IPS-15b (cell line): ENCODE measurements around the gene PITRM1.

Experiments used
- H3K27me3 ChIP-seq: one replicate; pipeline ENCODE4 v1.6.1; 2013; ENCODE audit warnings: low read length; ENCODE audit not compliant: control insufficient read depth, insufficient read depth
- H3K36me3 ChIP-seq: one replicate; pipeline ENCODE4 v1.6.1; 2013; ENCODE audit warnings: low read length; ENCODE audit not compliant: control insufficient read depth, insufficient read depth
- H3K4me1 ChIP-seq: one replicate; pipeline ENCODE4 v1.6.1; 2013; ENCODE audit warnings: mild to moderate bottlenecking, low read length; ENCODE audit not compliant: control insufficient read depth, insufficient read depth
- H3K4me3 ChIP-seq: one replicate; pipeline ENCODE4 v1.5.1; 2013; ENCODE audit warnings: low read depth, low read length
- H3K9ac ChIP-seq: one replicate; pipeline ENCODE4 v1.6.1; 2013; ENCODE audit warnings: low read depth, mild to moderate bottlenecking, low read length
- H3K9me3 ChIP-seq: one replicate; pipeline ENCODE4 v1.6.1; 2013; ENCODE audit warnings: mild to moderate bottlenecking, low read length; ENCODE audit not compliant: control insufficient read depth, insufficient read depth

PITRM1 gene

GRCh38 chr10:3208481-3209406 lies 36.2 kb upstream of the PITRM1 start:
- H3K4me3 ChIP-seq, result no peak overlapping the region
- no peaks in the 10 kb centered on the region for H3K36me3 ChIP-seq
- no peaks in the 10 kb centered on the region for H3K9me3 ChIP-seq
- H3K4me1 ChIP-seq, result no peaks in the 10 kb centered on the region
- H3K27me3 ChIP-seq, result no peaks in the 10 kb centered on the region
- no peak overlapping the region for H3K9ac ChIP-seq

GRCh38 chr10:3207351-3207750 lies 34.8 kb upstream of the PITRM1 start:
- H3K4me1 ChIP-seq, result no peaks in the 10 kb centered on the region
- H3K4me3 ChIP-seq, result no peak overlapping the region
- no peaks in the 10 kb centered on the region for H3K36me3 ChIP-seq
- no peak overlapping the region for H3K9ac ChIP-seq
- no peaks in the 10 kb centered on the region for H3K27me3 ChIP-seq
- no peaks in the 10 kb centered on the region for H3K9me3 ChIP-seq

- no peaks in the 10 kb centered on the region for H3K4me1 ChIP-seq
- no peaks in the 10 kb centered on the region for H3K27me3 ChIP-seq
- H3K9ac ChIP-seq, result no peak overlapping the region
- H3K9me3 ChIP-seq, result no peaks in the 10 kb centered on the region
- no peak overlapping the region for H3K4me3 ChIP-seq
- no peaks in the 10 kb centered on the region for H3K36me3 ChIP-seq
Observed at GRCh38 chr10:3206511-3207157, 34.1 kb upstream of the PITRM1 start.

- H3K27me3 ChIP-seq, result no peaks in the 10 kb centered on the region
- no peaks in the 10 kb centered on the region for H3K9me3 ChIP-seq
- peaks cover 2% of the 10 kb centered on the region for H3K4me1 ChIP-seq
- H3K36me3 ChIP-seq, result no peaks in the 10 kb centered on the region
- H3K9ac ChIP-seq, result no peak overlapping the region
- no peak overlapping the region for H3K4me3 ChIP-seq
Observed at GRCh38 chr10:3203972-3204371, 31.4 kb upstream of the PITRM1 start.

GRCh38 chr10:3203016-3203811 lies 30.6 kb upstream of the PITRM1 start:
- Histone ChIP-seq H3K9ac (no peak overlapping the region), H3K4me3 (no peak overlapping the region), H3K9me3 (no peaks in the 10 kb centered on the region), H3K27me3 (peaks cover under 1% of the 10 kb centered on the region), H3K36me3 (no peaks in the 10 kb centered on the region), H3K4me1 (peaks cover 2% of the 10 kb centered on the region)

- Histone ChIP-seq H3K9ac (no peak overlapping the region), H3K27me3 (peaks cover 3% of the 10 kb centered on the region), H3K4me1 (peaks cover 2% of the 10 kb centered on the region), H3K36me3 (no peaks in the 10 kb centered on the region), H3K9me3 (no peaks in the 10 kb centered on the region), H3K4me3 (no peak overlapping the region)
Observed at GRCh38 chr10:3201796-3202195, 29.2 kb upstream of the PITRM1 start.

GRCh38 chr10:3199488-3199887 lies 26.9 kb upstream of the PITRM1 start:
- no peak overlapping the region for H3K4me3 ChIP-seq
- H3K9ac ChIP-seq, result no peak overlapping the region
- H3K9me3 ChIP-seq, result no peaks in the 10 kb centered on the region
- peaks cover 2% of the 10 kb centered on the region for H3K4me1 ChIP-seq
- no peaks in the 10 kb centered on the region for H3K36me3 ChIP-seq
- H3K27me3 ChIP-seq, result peaks cover 3% of the 10 kb centered on the region

- H3K4me3 ChIP-seq, result no peak overlapping the region
- H3K4me1 ChIP-seq, result peaks cover 2% of the 10 kb centered on the region
- H3K9ac ChIP-seq, result no peak overlapping the region
- H3K9me3 ChIP-seq, result no peaks in the 10 kb centered on the region
- no peaks in the 10 kb centered on the region for H3K36me3 ChIP-seq
- H3K27me3 ChIP-seq, result peaks cover 3% of the 10 kb centered on the region
Observed at GRCh38 chr10:3198900-3199299, 26.3 kb upstream of the PITRM1 start.

GRCh38 chr10:3197348-3198003 lies 24.9 kb upstream of the PITRM1 start:
- peaks cover 3% of the 10 kb centered on the region for H3K27me3 ChIP-seq
- H3K9me3 ChIP-seq, result no peaks in the 10 kb centered on the region
- H3K4me3 ChIP-seq, result no peak overlapping the region
- no peaks in the 10 kb centered on the region for H3K36me3 ChIP-seq
- no peak overlapping the region for H3K9ac ChIP-seq
- peaks cover 2% of the 10 kb centered on the region for H3K4me1 ChIP-seq

GRCh38 chr10:3196958-3197347 lies 24.4 kb upstream of the PITRM1 start:
- Histone ChIP-seq H3K4me1 (peaks cover 2% of the 10 kb centered on the region), H3K36me3 (no peaks in the 10 kb centered on the region), H3K4me3 (no peak overlapping the region), H3K9ac (no peak overlapping the region), H3K27me3 (peaks cover 3% of the 10 kb centered on the region), H3K9me3 (no peaks in the 10 kb centered on the region)

- peaks cover 3% of the 10 kb centered on the region for H3K27me3 ChIP-seq
- H3K36me3 ChIP-seq, result no peaks in the 10 kb centered on the region
- peaks cover 1% of the 10 kb centered on the region for H3K4me1 ChIP-seq
- no peak overlapping the region for H3K9ac ChIP-seq
- no peaks in the 10 kb centered on the region for H3K9me3 ChIP-seq
- H3K4me3 ChIP-seq, result no peak overlapping the region
Observed at GRCh38 chr10:3196482-3196881, 23.9 kb upstream of the PITRM1 start.
